ENCODE measurements around the gene IL1RAPL2.

GRCh38 chrX:105263801-105264200 is 697.8 kb downstream of the IL1RAPL2 start:
- TF ChIP-seq CTCF (IDR thresholded peaks at IDR 0.05; ENCODE audit: low read depth, low read length, poor library complexity, severe bottlenecking): no peak
- TF ChIP-seq EZH2phosphoT487 (IDR thresholded peaks at IDR 0.05; ENCODE audit: borderline replicate concordance, low read length): no peak

All from DOHH2 (cell line).